ENCODE measurements around the gene MYLIP.

Gene MYLIP

GRCh38 chr6:16108921-16109658 lies 19.8 kb upstream of the MYLIP start:
- no peak for DNase-seq

GRCh38 chr6:16109659-16110305 lies 19.1 kb upstream of the MYLIP start:
- no peak for DNase-seq

GRCh38 chr6:16118825-16119224 lies 10.1 kb upstream of the MYLIP start:
- DNase-seq: no peak

- DNase-seq: no peak
These were observed 7.5 kb upstream of the MYLIP start for GRCh38 chr6:16121339-16121738.

- DNase-seq: no peak
These were observed 6.7 kb upstream of the MYLIP start for GRCh38 chr6:16122197-16122596.

- no peak for DNase-seq
These were observed 4.4 kb upstream of the MYLIP start for GRCh38 chr6:16124198-16125180.

- DNase-seq: no peak
These were observed 2.8 kb upstream of the MYLIP start for GRCh38 chr6:16126056-16126455.

GRCh38 chr6:16126861-16127260 lies 2.0 kb upstream of the MYLIP start:
- DNase-seq: no peak

- no peak for DNase-seq
These were observed 1.4 kb upstream of the MYLIP start for GRCh38 chr6:16127471-16127870.

GRCh38 chr6:16129623-16130401 lies 926 bp downstream of the MYLIP start:
- DNase-seq: no peak

- DNase-seq: no peak
These were observed 1.6 kb downstream of the MYLIP start for GRCh38 chr6:16130437-16130891.

GRCh38 chr6:16130932-16131387 lies 2.1 kb downstream of the MYLIP start:
- peak; percentile 93 for DNase-seq

- DNase-seq: no peak
These were observed 4.0 kb downstream of the MYLIP start for GRCh38 chr6:16132909-16133308.

- no peak for DNase-seq
These were observed 5.5 kb downstream of the MYLIP start for GRCh38 chr6:16134430-16134829.

- DNase-seq: no peak
These were observed 6.2 kb downstream of the MYLIP start for GRCh38 chr6:16135066-16135465.

- no peak for DNase-seq
These were observed 7.2 kb downstream of the MYLIP start for GRCh38 chr6:16136091-16136490.

GRCh38 chr6:16136621-16137450 lies 8.0 kb downstream of the MYLIP start:
- DNase-seq: no peak

GRCh38 chr6:16137451-16137801 lies 8.5 kb downstream of the MYLIP start:
- no peak for DNase-seq

- no peak for DNase-seq
These were observed 10.7 kb downstream of the MYLIP start for GRCh38 chr6:16139556-16139955.

GRCh38 chr6:16140607-16141006 lies 11.7 kb downstream of the MYLIP start:
- DNase-seq: no peak

GRCh38 chr6:16141514-16141913 lies 12.6 kb downstream of the MYLIP start:
- no peak for DNase-seq

GRCh38 chr6:16145038-16145437 lies 16.2 kb downstream of the MYLIP start:
- no peak for DNase-seq
